ENCODE results near the gene SLC6A15.

The SLC6A15 gene

GRCh38 chr12:84840356-84840755 lies 72.2 kb downstream of the SLC6A15 start:
- H3K4me1 ChIP-seq (ENCODE audit: control insufficient read depth in 1 of 2, insufficient read depth in 1 of 2, low read depth in 1 of 2, low read length in 1 of 2) = no peaks in the 10 kb centered on the region
- H3K27me3 ChIP-seq = no peaks in the 10 kb centered on the region
- TF ChIP-seq CTCF (IDR thresholded peaks at IDR 0.05) = no peak
- no peak overlapping the region for H3K4me3 ChIP-seq (ENCODE audit: low read depth in 1 of 2, low read length in 1 of 2)
- H3K27ac ChIP-seq = no peak overlapping the region
- no peaks in the 10 kb centered on the region for H3K9me3 ChIP-seq
- H3K36me3 ChIP-seq = no peaks in the 10 kb centered on the region

- TF ChIP-seq CTCF (IDR thresholded peaks at IDR 0.05) = no peak
- Histone ChIP-seq H3K4me3 (ENCODE audit: low read depth in 1 of 2, low read length in 1 of 2) (no peak overlapping the region), H3K4me1 (ENCODE audit: control insufficient read depth in 1 of 2, insufficient read depth in 1 of 2, low read depth in 1 of 2, low read length in 1 of 2) (no peaks in the 10 kb centered on the region), H3K27me3 (no peaks in the 10 kb centered on the region), H3K27ac (no peak overlapping the region), H3K9me3 (no peaks in the 10 kb centered on the region), H3K36me3 (no peaks in the 10 kb centered on the region)
These were observed 85.7 kb downstream of the SLC6A15 start for GRCh38 chr12:84826925-84827324.

- H3K36me3 ChIP-seq = no peaks in the 10 kb centered on the region
- TF ChIP-seq CTCF (IDR thresholded peaks at IDR 0.05) = no peak
- no peaks in the 10 kb centered on the region for H3K27me3 ChIP-seq
- H3K9me3 ChIP-seq = no peaks in the 10 kb centered on the region
- no peak overlapping the region for H3K27ac ChIP-seq
- H3K4me1 ChIP-seq (ENCODE audit: control insufficient read depth in 1 of 2, insufficient read depth in 1 of 2, low read depth in 1 of 2, low read length in 1 of 2) = no peaks in the 10 kb centered on the region
- H3K4me3 ChIP-seq (ENCODE audit: low read depth in 1 of 2, low read length in 1 of 2) = no peak overlapping the region
These were observed 87.5 kb downstream of the SLC6A15 start for GRCh38 chr12:84825149-84825548.

GRCh38 chr12:84822525-84822924 lies 90.1 kb downstream of the SLC6A15 start:
- Histone ChIP-seq H3K4me1 (ENCODE audit: control insufficient read depth in 1 of 2, insufficient read depth in 1 of 2, low read depth in 1 of 2, low read length in 1 of 2) (no peaks in the 10 kb centered on the region), H3K9me3 (no peaks in the 10 kb centered on the region), H3K36me3 (no peaks in the 10 kb centered on the region), H3K27ac (no peak overlapping the region), H3K27me3 (no peaks in the 10 kb centered on the region), H3K4me3 (ENCODE audit: low read depth in 1 of 2, low read length in 1 of 2) (no peak overlapping the region)
- no peak for TF ChIP-seq CTCF (IDR thresholded peaks at IDR 0.05)

GRCh38 chr12:84816916-84817695 lies 95.5 kb downstream of the SLC6A15 start:
- no peak overlapping the region for H3K4me3 ChIP-seq (ENCODE audit: low read depth in 1 of 2, low read length in 1 of 2)
- H3K27me3 ChIP-seq = no peaks in the 10 kb centered on the region
- H3K9me3 ChIP-seq = no peaks in the 10 kb centered on the region
- no peak overlapping the region for H3K27ac ChIP-seq
- no peak for TF ChIP-seq CTCF (IDR thresholded peaks at IDR 0.05)
- no peaks in the 10 kb centered on the region for H3K36me3 ChIP-seq
- no peaks in the 10 kb centered on the region for H3K4me1 ChIP-seq (ENCODE audit: control insufficient read depth in 1 of 2, insufficient read depth in 1 of 2, low read depth in 1 of 2, low read length in 1 of 2)

Measured in neutrophil (primary cell).